H1 (cell line): ENCODE data around the gene LAT.

Experiments
- CHD2 ChIP-seq: IDR thresholded peaks from 2 replicates; pipeline ENCODE4 v1.6.1; 2012; ENCODE audit warnings: low read length, improper control_type of control experiment
- EP300 ChIP-seq, 2 experiments: IDR thresholded peaks; 1 replicate in 1 of 2; 2 replicates in 1 of 2; pipeline ENCODE4 v1.6.1; 2011 to 2012; ENCODE audit warnings: low read depth in 2 of 2, low read length in 2 of 2, mild to moderate bottlenecking in 2 of 2, borderline replicate concordance in 1 of 2, inconsistent platforms in 1 of 2, moderate library complexity in 1 of 2
- PHF8 ChIP-seq: fragments of 200-600 bp; sonication (generic); conservative IDR thresholded peaks from 2 replicates; pipeline ENCODE4 v1.7.1; 2012; ENCODE audit warnings: low read depth, mild to moderate bottlenecking, inconsistent platforms, low read length, moderate library complexity
- POLR2AphosphoS5 ChIP-seq: IDR thresholded peaks from 2 replicates; pipeline ENCODE4 v1.6.1; 2011; ENCODE audit warnings: low read depth, low read length
- RBBP5 ChIP-seq: IDR thresholded peaks from 2 replicates; pipeline ENCODE4 v1.7.1; 2012; ENCODE audit warnings: low read depth, mild to moderate bottlenecking, inconsistent platforms, low read length, moderate library complexity, borderline replicate concordance
- SP1 ChIP-seq: IDR thresholded peaks from 2 replicates; pipeline ENCODE4 v1.6.1; 2011; ENCODE audit warnings: low read depth, low read length
- ZNF274 ChIP-seq: IDR thresholded peaks from 2 replicates; pipeline ENCODE4 v1.7.0; 2012; ENCODE audit warnings: low read length, borderline replicate concordance; ENCODE audit errors: extremely low read depth

GRCh38 chr16:29014561-29015069, 29.8 kb downstream of the LAT start:
- TF ChIP-seq POLR2AphosphoS5 = no peak
- no peak for TF ChIP-seq PHF8
- TF ChIP-seq EP300 (IDR thresholded peaks at IDR 0.05; ENCODE audit: borderline replicate concordance in 1 of 2, low read depth in 2 of 2, low read length in 2 of 2) = no peak
- TF ChIP-seq CHD2 = no peak
- no peak for TF ChIP-seq SP1
- no peak for TF ChIP-seq ZNF274
- no peak for TF ChIP-seq RBBP5
